HT-29 (cell line): ENCODE data around the gene PHLDA2. TPM values are rescaled to one million over a fixed set of nuclear protein-coding genes. Genes with fewer than 3 reads are reported as not detected.

Experiments used
- DNase-seq: peaks from one replicate; pipeline ENCODE4 v3.0.0-alpha.2; 2015; ENCODE audit warnings: low spot score
- total RNA-seq: library from RNA; depleted of rRNA; stranded (reverse); fragments of >200 nt; shearing (Covaris generic); gene quantifications from 2 replicates; pipeline ENCODE4 v1.2.3, GENCODE V29; 2014

The PHLDA2 gene
- total RNA-seq, 1 experiment from 2014 or later, result 406 TPM

GRCh38 chr11:2929950-2930703, 907 bp upstream of the PHLDA2 start:
- DNase-seq, result peak; percentile 88

GRCh38 chr11:2929531-2929949, 320 bp upstream of the PHLDA2 start:
- DNase-seq, result peak; percentile 91

- peak; percentile 73 for DNase-seq
Measured at GRCh38 chr11:2927851-2928604, 1.2 kb downstream of the PHLDA2 start.

GRCh38 chr11:2927121-2927800, 2.0 kb downstream of the PHLDA2 start:
- DNase-seq, result peak; percentile 50

GRCh38 chr11:2926611-2927051, 2.6 kb downstream of the PHLDA2 start:
- DNase-seq, result peak; percentile 65

GRCh38 chr11:2924821-2925675, 4.2 kb downstream of the PHLDA2 start:
- DNase-seq, result peak; percentile 73

GRCh38 chr11:2924381-2924780, 4.8 kb downstream of the PHLDA2 start:
- peak; percentile 95 for DNase-seq

GRCh38 chr11:2923446-2924375, 5.5 kb downstream of the PHLDA2 start:
- DNase-seq, result peak; percentile 30

- DNase-seq, result no peak
Measured at GRCh38 chr11:2922655-2923054, 6.6 kb downstream of the PHLDA2 start.

- no peak for DNase-seq
Measured at GRCh38 chr11:2921742-2922493, 7.3 kb downstream of the PHLDA2 start.

GRCh38 chr11:2921261-2921660, 8.0 kb downstream of the PHLDA2 start:
- no peak for DNase-seq

- no peak for DNase-seq
Measured at GRCh38 chr11:2920343-2920742, 8.9 kb downstream of the PHLDA2 start.

GRCh38 chr11:2919837-2920236, 9.4 kb downstream of the PHLDA2 start:
- DNase-seq, result no peak

GRCh38 chr11:2919188-2919587, 10.0 kb downstream of the PHLDA2 start:
- no peak for DNase-seq

- DNase-seq, result no peak
Measured at GRCh38 chr11:2917842-2918490, 11.3 kb downstream of the PHLDA2 start.

- DNase-seq, result no peak
Measured at GRCh38 chr11:2916892-2917645, 12.2 kb downstream of the PHLDA2 start.

GRCh38 chr11:2916114-2916891, 12.9 kb downstream of the PHLDA2 start:
- DNase-seq, result no peak
